Measurements from ENCODE around the gene PSMB4.
A peak's percentile ranks its signal among the peaks of the same experiment; 100 is the strongest.

The PSMB4 gene

GRCh38 chr1:151401125-151401788 lies 1.9 kb downstream of the PSMB4 start:
- no peak for DNase-seq
- Histone ChIP-seq H3K36me3 (peaks cover 31 to 58% (median 53%) of the 10 kb centered on the region in 3 donors), H3K27ac (peak overlapping the region in 1 of 2 donors; percentile 91), H3K4me3 (peak overlapping the region in 1 of 2 donors; percentile 93), H3K9me3 (no peaks in the 10 kb centered on the region), H3K4me1 (peaks cover 0 to 18% (median 15%) of the 10 kb centered on the region in 4 donors), H3K27me3 (no peaks in the 10 kb centered on the region)
- intact Hi-C loops (cut with DNase I; ENCODE audit: low total_unique reads), result no loop called here
- TF ChIP-seq CTCF (IDR thresholded peaks at IDR 0.05), result no peak

GRCh38 chr1:151401860-151402259 lies 2.5 kb downstream of the PSMB4 start:
- DNase-seq, result no peak
- Histone ChIP-seq H3K4me3 (no peak overlapping the region), H3K27ac (no peak overlapping the region), H3K9me3 (no peaks in the 10 kb centered on the region), H3K27me3 (no peaks in the 10 kb centered on the region), H3K36me3 (peaks cover 37 to 64% (median 59%) of the 10 kb centered on the region in 3 donors), H3K4me1 (peaks cover 0 to 18% (median 15%) of the 10 kb centered on the region in 4 donors)
- intact Hi-C loops (cut with DNase I; ENCODE audit: low total_unique reads), result no loop called here
- no peak for TF ChIP-seq CTCF (IDR thresholded peaks at IDR 0.05)

- no peaks in the 10 kb centered on the region for H3K27me3 ChIP-seq
- DNase-seq, result no peak
- no peak overlapping the region for H3K27ac ChIP-seq
- H3K9me3 ChIP-seq, result no peaks in the 10 kb centered on the region
- H3K4me3 ChIP-seq, result no peak overlapping the region
- H3K36me3 ChIP-seq, result peaks cover 46 to 73% (median 68%) of the 10 kb centered on the region in 3 donors
- intact Hi-C loops (cut with DNase I; ENCODE audit: low total_unique reads), result no loop called here
- peaks cover 0 to 18% (median 15%) of the 10 kb centered on the region in 4 donors for H3K4me1 ChIP-seq
- TF ChIP-seq CTCF (IDR thresholded peaks at IDR 0.05), result no peak
These were observed 3.4 kb downstream of the PSMB4 start for GRCh38 chr1:151402764-151403163.

- Histone ChIP-seq H3K27ac (no peak overlapping the region), H3K36me3 (peaks cover 55 to 82% (median 77%) of the 10 kb centered on the region in 3 donors), H3K27me3 (no peaks in the 10 kb centered on the region), H3K4me1 (peaks cover 0 to 18% (median 15%) of the 10 kb centered on the region in 4 donors), H3K9me3 (no peaks in the 10 kb centered on the region), H3K4me3 (no peak overlapping the region)
- no peak for DNase-seq
- intact Hi-C loops (cut with DNase I; ENCODE audit: low total_unique reads), result no loop called here
- TF ChIP-seq CTCF (IDR thresholded peaks at IDR 0.05), result no peak
These were observed 4.2 kb downstream of the PSMB4 start for GRCh38 chr1:151403612-151404011.

GRCh38 chr1:151405187-151405951 lies 6.0 kb downstream of the PSMB4 start:
- intact Hi-C loops (cut with DNase I; ENCODE audit: low total_unique reads), result no loop called here

More at GRCh38 chr1:151405187-151405951, 6.0 kb downstream of the PSMB4 start:
- Histone ChIP-seq H3K27ac (no peak overlapping the region), H3K4me3 (no peak overlapping the region), H3K36me3 (peaks cover 72 to 98% (median 94%) of the 10 kb centered on the region in 3 donors), H3K4me1 (peaks cover 0 to 13% (median 10%) of the 10 kb centered on the region in 4 donors), H3K9me3 (no peaks in the 10 kb centered on the region), H3K27me3 (no peaks in the 10 kb centered on the region)
- DNase-seq, result no peak
- no peak for TF ChIP-seq CTCF (IDR thresholded peaks at IDR 0.05)

Data from tibial artery (tissue), 4 donors.